ENCODE results near the gene PTGR1. TPM values are rescaled to one million over a fixed set of nuclear protein-coding genes. Genes with fewer than 3 reads are reported as not detected.

PTGR1 gene
- total and polyA plus RNA-seq, 2 of the 8 experiments (the other 6 are each of a cell fraction or from before 2014, with no cell fraction given), result 16.9 to 28.5 TPM

DNA sequence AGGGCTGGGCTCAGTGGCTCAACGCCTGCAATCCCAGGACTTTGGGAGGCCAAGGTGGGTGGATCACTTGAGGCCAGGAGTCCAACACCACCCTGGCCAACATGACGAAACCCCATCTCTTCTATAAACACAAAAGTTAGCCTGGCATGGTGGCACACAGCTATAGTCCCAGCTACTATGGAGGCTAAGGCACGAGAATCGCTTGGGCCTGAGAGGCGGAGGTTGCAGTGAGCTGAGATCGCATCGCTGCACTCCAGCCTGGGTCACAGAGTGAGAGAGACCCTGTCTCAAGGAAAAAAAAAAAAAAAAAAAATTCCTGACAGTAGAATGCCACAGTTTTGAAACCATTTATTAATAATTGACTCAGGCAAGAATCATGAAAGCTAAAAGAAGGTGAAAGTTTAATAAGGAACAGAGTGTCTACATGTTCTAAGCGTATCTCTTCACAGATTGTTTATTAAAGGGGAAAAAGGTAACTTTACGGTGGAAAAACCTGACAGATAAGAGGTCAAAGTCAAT, 5.7 kb upstream of the PTGR1 start:
- TF ChIP-seq CREB1 (IDR thresholded peaks at IDR 0.05) (no peak), SP2 (IDR thresholded peaks at IDR 0.05; ENCODE audit: low read length) (no peak), EZH2 (IDR thresholded peaks at IDR 0.05; ENCODE audit: low read depth, low read length, severe bottlenecking) (no peak), NANOG (IDR thresholded peaks at IDR 0.05; ENCODE audit: insufficient read depth, low read depth, low read length, poor library complexity, severe bottlenecking) (no peak)
- H3K4me3 ChIP-seq (ENCODE audit: extremely low read depth in 1 of 4, insufficient read depth in 2 of 4, low read depth in 3 of 4, low read length in 4 of 4), result no peak overlapping the region
- no peaks in the 10 kb centered on the region for H3K36me3 ChIP-seq (ENCODE audit: control insufficient read depth in 2 of 4, insufficient read depth in 4 of 4, low read length in 3 of 4)

More for the DNA sequence above, 5.7 kb upstream of the PTGR1 start:
- FAIRE-seq (no peak), DNase-seq (ENCODE audit: low read depth in 1 of 2, low spot score in 2 of 2) (no peak)
- Histone ChIP-seq H3K79me1 (ENCODE audit: low read depth, low read length) (no peaks in the 10 kb centered on the region), H2BK5ac (ENCODE audit: low read depth, low read length) (no peak overlapping the region), H3K9ac (replicated peaks in 1 of 4; ENCODE audit: extremely low read depth in 1 of 4, low read depth in 3 of 4, low read length in 3 of 4) (no peak overlapping the region), H3K56ac (replicated peaks; ENCODE audit: insufficient read length, low read depth, low read length) (no peak overlapping the region), H2BK20ac (ENCODE audit: low read length) (no peak overlapping the region), H4K91ac (replicated peaks; ENCODE audit: insufficient read length, low read length) (no peak overlapping the region), H3K27me3 (replicated peaks in 1 of 4; ENCODE audit: control insufficient read depth in 3 of 4, extremely low read depth in 1 of 4, insufficient read depth in 3 of 4, low read length in 3 of 4) (peaks cover 0 to 2% (median 1%) of the 10 kb centered on the region in 4 experiments; a peak in 2 of 7 replicates), H4K8ac (ENCODE audit: extremely low read depth, insufficient read depth, low read length) (no peak overlapping the region), H3K9me3 (ENCODE audit: insufficient read depth in 2 of 2, low read depth in 1 of 2, low read length in 1 of 2) (no peaks in the 10 kb centered on the region), H2AK5ac (ENCODE audit: low read depth, low read length) (no peak overlapping the region), H3K79me2 (ENCODE audit: control insufficient read depth in 1 of 2, insufficient read depth in 2 of 2, low read length in 2 of 2) (no peaks in the 10 kb centered on the region), H2BK15ac (ENCODE audit: low read length) (no peak overlapping the region), H3K4me2 (ENCODE audit: insufficient read depth in 1 of 2, low read depth in 2 of 2, low read length in 2 of 2) (no peak overlapping the region), H4K5ac (ENCODE audit: insufficient read length, low read depth, low read length) (no peak overlapping the region), H3K23me2 (ENCODE audit: low read depth, low read length) (peaks cover under 1% of the 10 kb centered on the region; the same call in 1 of the 2 replicates), H3K18ac (ENCODE audit: extremely low read depth, low read length) (no peak overlapping the region), H3K4ac (replicated peaks; ENCODE audit: insufficient read length, low read depth, low read length) (no peak overlapping the region), H3K14ac (ENCODE audit: insufficient read length) (no peak overlapping the region), H2BK120ac (replicated peaks; ENCODE audit: low read depth, low read length) (no peak overlapping the region), H2AFZ (ENCODE audit: low read length) (no peak overlapping the region), H2BK12ac (ENCODE audit: low read depth, low read length) (no peak overlapping the region; the same call in 1 of the 2 replicates), H3K27ac (ENCODE audit: low read depth, low read length) (no peak overlapping the region), H4K20me1 (replicated peaks in 1 of 2; ENCODE audit: control insufficient read depth in 1 of 2, insufficient read depth in 2 of 2, low read length in 2 of 2) (no peaks in the 10 kb centered on the region), H3K4me1 (replicated peaks in 1 of 4; ENCODE audit: control insufficient read depth in 3 of 4, insufficient read depth in 4 of 4, low read length in 3 of 4) (no peaks in the 10 kb centered on the region), H3K23ac (ENCODE audit: insufficient read length) (no peak overlapping the region)
- POLR2A ChIA-PET (ENCODE audit: partially characterized antibody), result no interaction called here
- CTCF ChIA-PET (ENCODE audit: partially characterized antibody), result interaction anchor here (0.7 to 5.0 kb wide), 2 partner anchors 16 to 29 kb away, joined by 3 to 17 read pairs; no protein-coding TSS in a partner anchor
- 93% methylated on average over 7 of the region's 9 CpGs; no CpG with 5 or more reads in 1 of the 2 experiments for WGBS, 2 experiments (ENCODE audit: extremely low coverage in 1 of 2, insufficient coverage in 1 of 2, insufficient read length in 1 of 2, insufficient replicate concordance in 2 of 2, low coverage in 1 of 2, low lambda C conversion rate in 2 of 2, missing lambda C conversion rate in 1 of 2)

All from H1 (cell line).